22Rv1 (cell line): ENCODE measurements around the gene IL12B.
A peak's percentile ranks its signal among the peaks of the same experiment; 100 is the strongest.

Experiments
- H3K27ac ChIP-seq: fragments of 450-650 bp; 2 replicates; pipeline ENCODE4 v1.5.1; 2017
- CTCF ChIP-seq: fragments of 450-650 bp; IDR thresholded peaks from 2 replicates; pipeline ENCODE4 v1.5.1; 2017; ENCODE audit warnings: mild to moderate bottlenecking
- ZFX ChIP-seq: fragments of 450-650 bp; IDR thresholded peaks from 2 replicates; pipeline ENCODE4 v1.6.1; 2017; ENCODE audit warnings: antibody characterized with exemption, borderline replicate concordance

The IL12B gene

GRCh38 chr5:159331093-159331973 lies 1.0 kb upstream of the IL12B start:
- H3K27ac ChIP-seq, result no peak overlapping the region
- peak; percentile 83 for TF ChIP-seq CTCF
- no peak for TF ChIP-seq ZFX

GRCh38 chr5:159324986-159325385 lies 5.3 kb downstream of the IL12B start:
- TF ChIP-seq CTCF (no peak), ZFX (no peak)
- H3K27ac ChIP-seq, result no peak overlapping the region

GRCh38 chr5:159324102-159324755 lies 6.1 kb downstream of the IL12B start:
- no peak overlapping the region for H3K27ac ChIP-seq
- TF ChIP-seq CTCF (no peak), ZFX (no peak)

GRCh38 chr5:159322180-159322579 lies 8.1 kb downstream of the IL12B start:
- no peak for TF ChIP-seq ZFX
- TF ChIP-seq CTCF, result no peak
- H3K27ac ChIP-seq, result no peak overlapping the region

GRCh38 chr5:159319832-159320231 lies 10.5 kb downstream of the IL12B start:
- TF ChIP-seq ZFX, result no peak
- TF ChIP-seq CTCF, result no peak

GRCh38 chr5:159319363-159319762 lies 10.9 kb downstream of the IL12B start:
- no peak overlapping the region for H3K27ac ChIP-seq
- TF ChIP-seq ZFX (no peak), CTCF (no peak)

More at GRCh38 chr5:159319832-159320231, 10.5 kb downstream of the IL12B start:
- H3K27ac ChIP-seq, result no peak overlapping the region

- TF ChIP-seq CTCF (no peak), ZFX (no peak)
- no peak overlapping the region for H3K27ac ChIP-seq
Observed at GRCh38 chr5:159318448-159318847, 11.8 kb downstream of the IL12B start.
